Muscle of back (tissue), 11 donors: ENCODE data around the gene ARID2. TPM values are rescaled to one million over a fixed set of nuclear protein-coding genes. Genes with fewer than 3 reads are reported as not detected.

Experiments used
- DNase-seq, 3 donors: peaks; one replicate each; pipeline versions ENCODE4 v3.0.0 to v3.0.0-alpha.2; 2013
- polyA plus RNA-seq, 10 donors: library from polyadenylated mRNA; unstranded; fragments of 120-200 nt; gene quantifications; one replicate each; pipeline ENCODE4 v1.2.1, GENCODE V29; 2013; ENCODE audit not compliant: insufficient read length in 10 of 10

ARID2 gene
- polyA plus RNA-seq, 10 donors = 13.0 to 20.6 (median 17.5) TPM

- no peak for DNase-seq
These were observed 200.9 kb downstream of the ARID2 start for GRCh38 chr12:45930369-45930768.

GRCh38 chr12:45933504-45933903 lies 204.0 kb downstream of the ARID2 start:
- DNase-seq = no peak

DNA sequence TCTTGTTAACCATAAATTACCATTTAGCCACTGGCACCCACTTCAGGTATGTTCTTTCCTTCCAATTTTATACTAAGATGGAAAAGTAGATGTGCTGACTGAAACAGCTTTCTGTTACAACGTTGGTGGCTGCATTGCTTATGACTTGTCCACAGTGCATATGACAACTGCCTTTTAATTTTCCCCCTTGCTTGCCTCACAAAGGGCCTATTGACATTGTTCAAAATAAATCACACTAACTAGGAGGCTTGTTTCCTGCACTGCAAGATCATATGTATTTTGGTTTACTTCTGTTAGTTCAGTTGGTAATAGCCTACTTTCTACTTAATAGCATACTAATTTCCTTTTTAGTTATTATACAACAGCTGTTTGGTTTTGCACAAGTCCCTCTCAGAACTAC lies 205.4 kb downstream of the ARID2 start:
- DNase-seq = no peak

DNA sequence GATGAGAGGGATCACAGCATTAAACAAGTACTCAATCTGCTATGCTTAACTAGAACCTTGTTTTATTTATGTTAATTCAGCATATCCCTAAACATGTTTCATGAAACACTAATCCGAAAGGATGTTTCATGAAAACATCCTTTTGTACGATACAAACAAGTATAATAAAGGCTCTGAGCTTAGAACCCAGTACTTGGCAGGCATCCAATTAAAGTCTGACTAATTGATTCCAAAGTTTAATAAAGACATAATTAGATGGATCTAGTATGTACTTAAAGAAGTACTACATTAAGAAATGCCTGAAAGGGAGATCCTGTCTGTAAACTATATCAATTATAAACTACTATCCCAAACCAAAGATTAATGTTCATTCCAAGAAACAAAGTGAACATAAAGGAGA lies 209.1 kb downstream of the ARID2 start:
- no peak for DNase-seq

GRCh38 chr12:45939759-45940158 lies 210.3 kb downstream of the ARID2 start:
- DNase-seq = no peak

DNA sequence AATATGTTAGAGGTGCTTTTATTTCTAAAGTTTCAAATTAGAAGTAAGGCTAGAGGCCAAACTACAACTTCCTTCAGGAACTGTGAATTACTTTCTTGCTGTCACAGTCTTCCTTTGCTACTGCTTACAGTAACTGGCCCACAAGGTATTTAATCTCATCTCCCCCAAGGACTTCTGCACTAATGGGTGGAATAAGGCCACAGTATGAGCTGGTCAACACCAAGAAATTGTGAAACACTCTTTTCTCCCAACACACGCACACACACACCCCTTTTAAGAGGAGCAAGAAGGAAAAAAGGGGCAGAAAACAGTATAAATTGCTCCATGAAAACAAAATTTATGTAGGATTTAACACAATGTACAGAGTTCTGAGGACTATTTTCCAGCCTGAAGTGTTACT lies 215.3 kb downstream of the ARID2 start:
- no peak for DNase-seq

DNA sequence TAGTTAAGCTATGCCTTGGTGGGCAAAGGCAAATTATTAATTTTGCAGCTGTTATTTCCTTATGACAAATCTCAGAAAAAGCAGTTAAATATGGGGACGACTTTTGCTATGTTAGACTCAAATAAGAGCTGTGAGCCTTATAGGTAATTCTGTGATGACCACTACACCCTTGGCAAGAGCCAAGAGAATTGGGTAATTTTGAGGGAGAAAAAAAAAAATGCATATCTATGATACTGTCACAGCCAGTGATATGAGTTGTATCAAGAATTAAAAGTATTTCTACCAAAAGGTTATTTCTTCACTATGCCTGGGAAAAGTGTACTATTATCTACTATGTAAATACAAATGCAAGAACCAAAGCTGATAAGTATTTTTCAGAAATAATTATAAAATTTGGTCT lies 216.9 kb downstream of the ARID2 start:
- no peak for DNase-seq

DNA sequence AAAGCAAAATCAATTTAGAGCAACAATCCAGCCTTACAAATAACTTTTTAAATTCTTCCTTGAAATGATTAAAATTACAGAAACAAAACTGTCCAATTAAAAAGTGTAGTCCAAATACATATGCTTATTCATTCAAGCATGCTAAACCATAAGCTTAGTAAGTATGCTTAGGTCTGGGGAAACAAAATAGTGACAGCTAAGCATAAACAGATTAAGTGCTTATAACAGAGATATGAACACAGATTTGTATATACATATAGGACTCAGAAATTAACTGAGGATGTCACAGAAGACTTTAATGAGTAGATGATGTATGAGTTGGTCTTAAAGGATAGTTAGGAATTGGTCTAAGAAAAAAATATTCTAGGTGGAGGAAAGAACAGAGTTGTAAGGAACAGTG lies 219.0 kb downstream of the ARID2 start:
- DNase-seq = no peak
